ENCODE data around the gene DEFB113. TPM values are rescaled to one million over a fixed set of nuclear protein-coding genes. Genes with fewer than 3 reads are reported as not detected.

DEFB113 gene, protein sequence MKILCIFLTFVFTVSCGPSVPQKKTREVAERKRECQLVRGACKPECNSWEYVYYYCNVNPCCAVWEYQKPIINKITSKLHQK
- total RNA-seq, result not detected

DNA sequence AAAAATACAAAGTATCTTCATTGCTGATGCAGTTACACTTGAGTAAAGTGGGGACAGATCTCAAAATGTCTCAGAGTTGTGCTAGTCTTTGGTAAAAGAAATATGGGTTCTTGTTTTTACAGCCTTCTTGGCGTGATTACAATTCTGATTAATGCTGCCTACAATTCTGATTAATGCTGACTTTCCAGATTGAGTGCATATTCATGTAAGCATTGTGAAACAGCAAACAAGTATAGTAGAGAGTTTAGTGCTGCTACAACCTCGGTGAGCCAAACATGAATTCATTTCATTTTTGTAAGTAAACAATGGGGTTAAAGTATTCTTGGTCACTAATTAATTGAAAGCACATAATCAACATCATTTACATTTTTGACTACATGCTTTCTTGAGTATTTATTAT, at the start of gene DEFB113:
DEFB113 (minus strand) TSS at position 21 of the 400 bp plus-strand sequence; CDS start at position 21, 0 bp downstream.
- DNase-seq (ENCODE audit: low spot score), result no peak
- TF ChIP-seq, protein P1, sequence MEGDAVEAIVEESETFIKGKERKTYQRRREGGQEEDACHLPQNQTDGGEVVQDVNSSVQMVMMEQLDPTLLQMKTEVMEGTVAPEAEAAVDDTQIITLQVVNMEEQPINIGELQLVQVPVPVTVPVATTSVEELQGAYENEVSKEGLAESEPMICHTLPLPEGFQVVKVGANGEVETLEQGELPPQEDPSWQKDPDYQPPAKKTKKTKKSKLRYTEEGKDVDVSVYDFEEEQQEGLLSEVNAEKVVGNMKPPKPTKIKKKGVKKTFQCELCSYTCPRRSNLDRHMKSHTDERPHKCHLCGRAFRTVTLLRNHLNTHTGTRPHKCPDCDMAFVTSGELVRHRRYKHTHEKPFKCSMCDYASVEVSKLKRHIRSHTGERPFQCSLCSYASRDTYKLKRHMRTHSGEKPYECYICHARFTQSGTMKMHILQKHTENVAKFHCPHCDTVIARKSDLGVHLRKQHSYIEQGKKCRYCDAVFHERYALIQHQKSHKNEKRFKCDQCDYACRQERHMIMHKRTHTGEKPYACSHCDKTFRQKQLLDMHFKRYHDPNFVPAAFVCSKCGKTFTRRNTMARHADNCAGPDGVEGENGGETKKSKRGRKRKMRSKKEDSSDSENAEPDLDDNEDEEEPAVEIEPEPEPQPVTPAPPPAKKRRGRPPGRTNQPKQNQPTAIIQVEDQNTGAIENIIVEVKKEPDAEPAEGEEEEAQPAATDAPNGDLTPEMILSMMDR (IDR thresholded peaks at IDR 0.05), result no peak
- ATAC-seq (ENCODE audit: low FRiP score), result no peak

DNA sequence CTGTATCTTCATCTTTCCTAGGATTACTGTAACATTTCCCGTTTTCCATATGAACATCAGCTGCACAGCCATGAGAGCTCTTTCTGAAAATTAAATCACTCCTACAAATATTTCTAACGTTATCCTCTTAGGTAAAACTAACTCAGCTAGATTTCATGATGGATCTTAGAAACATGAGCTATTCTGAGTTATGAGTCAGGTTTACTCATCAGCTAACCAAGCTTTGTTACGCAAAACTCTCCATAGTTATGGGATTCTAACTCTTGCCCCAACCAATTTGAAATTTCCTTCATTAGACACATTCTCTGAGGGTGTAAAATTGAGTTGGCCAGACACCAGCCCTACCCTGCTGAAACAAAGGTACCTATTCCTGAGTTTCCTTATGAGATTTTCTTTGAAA, 38.4 kb upstream of the DEFB113 start:
- TF ChIP-seq, protein P1 (IDR thresholded peaks at IDR 0.05), result no peak
- no peak for DNase-seq (ENCODE audit: low spot score)
- no peak for ATAC-seq (ENCODE audit: low FRiP score)

DNA sequence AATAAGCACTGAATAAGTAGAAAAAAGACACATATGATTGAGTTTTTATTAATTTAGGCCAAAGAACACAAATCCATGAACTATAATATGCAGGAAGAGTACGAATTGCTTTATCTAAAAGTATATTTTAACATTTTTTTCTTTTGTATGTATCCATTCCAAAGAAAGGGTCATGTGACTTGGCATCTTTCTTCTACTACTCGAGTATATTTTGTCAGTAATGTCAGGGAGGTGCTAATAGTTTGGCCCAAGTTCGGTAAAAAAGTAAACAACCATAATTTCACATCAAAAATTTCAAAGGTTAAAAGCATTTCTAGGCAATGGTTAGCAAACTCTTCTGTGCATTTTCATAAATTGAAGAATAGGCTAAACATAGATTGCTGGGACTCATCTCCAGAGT, 33.7 kb upstream of the DEFB113 start:
- DNase-seq (ENCODE audit: low spot score) (no peak), ATAC-seq (ENCODE audit: low FRiP score) (no peak)
- TF ChIP-seq, protein P1 (IDR thresholded peaks at IDR 0.05), result no peak

DNA sequence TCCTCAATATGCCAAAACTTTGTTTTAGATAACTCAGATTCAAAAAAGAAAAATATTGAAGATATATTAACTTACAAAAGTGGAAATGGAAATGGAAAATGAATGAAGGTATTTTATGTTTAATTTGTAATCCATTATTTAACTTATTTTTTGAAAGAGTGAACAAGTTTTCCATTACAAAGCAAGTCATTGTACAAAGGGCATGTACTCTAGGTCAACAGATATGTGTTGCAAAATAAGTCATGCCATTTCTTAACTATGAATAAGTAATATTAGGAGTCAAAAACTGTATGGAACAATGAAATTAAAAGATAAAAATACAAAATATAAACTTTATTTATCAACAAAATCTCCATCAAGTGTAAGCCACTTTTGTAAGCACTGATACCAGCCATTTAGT, 25.9 kb upstream of the DEFB113 start:
- ATAC-seq (ENCODE audit: low FRiP score) (no peak), DNase-seq (ENCODE audit: low spot score) (no peak)
- TF ChIP-seq, protein P1 (IDR thresholded peaks at IDR 0.05), result no peak

DNA sequence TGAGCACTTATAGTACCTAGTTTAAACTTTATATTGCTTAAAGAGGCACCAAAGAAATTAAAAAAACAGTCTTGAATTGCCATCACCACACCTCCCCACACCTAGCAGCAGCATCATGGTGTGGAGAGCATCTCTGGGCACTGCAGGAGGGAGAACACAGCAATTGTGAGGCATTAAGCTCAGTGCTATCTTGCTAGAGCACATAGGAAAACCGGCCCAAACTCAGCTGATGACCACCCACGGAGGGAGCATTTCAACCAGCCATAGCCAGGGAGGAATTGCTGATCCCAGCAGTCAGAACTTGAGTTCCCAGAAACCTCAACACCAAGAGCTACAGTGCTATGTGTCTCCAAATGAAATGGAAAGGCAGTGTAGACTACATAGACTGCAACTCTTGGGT, 19.5 kb upstream of the DEFB113 start:
- DNase-seq (ENCODE audit: low spot score) (no peak), ATAC-seq (ENCODE audit: low FRiP score) (no peak)
- TF ChIP-seq, protein P1 (IDR thresholded peaks at IDR 0.05), result no peak

DNA sequence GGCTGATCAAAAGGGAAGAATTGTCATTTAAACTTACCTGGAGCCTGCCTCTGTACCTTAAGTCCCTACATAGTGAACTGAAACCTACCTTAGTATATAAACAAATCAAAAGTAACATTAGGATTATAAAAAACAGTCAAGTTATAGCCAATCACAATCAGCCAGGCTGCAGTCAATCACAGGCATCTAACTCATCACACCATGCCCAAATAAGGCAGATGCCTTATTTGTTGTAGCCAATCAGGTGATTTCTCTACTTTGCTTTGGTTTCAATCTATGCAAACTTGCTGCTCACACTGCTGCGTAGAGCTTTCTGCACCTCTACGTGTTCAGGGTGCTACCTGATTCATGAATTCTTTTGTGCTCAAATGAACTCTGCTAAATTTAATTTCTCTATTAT, 18.3 kb upstream of the DEFB113 start:
- ATAC-seq (ENCODE audit: low FRiP score) (no peak), DNase-seq (ENCODE audit: low spot score) (no peak)
- TF ChIP-seq, protein P1 (IDR thresholded peaks at IDR 0.05), result no peak

DNA sequence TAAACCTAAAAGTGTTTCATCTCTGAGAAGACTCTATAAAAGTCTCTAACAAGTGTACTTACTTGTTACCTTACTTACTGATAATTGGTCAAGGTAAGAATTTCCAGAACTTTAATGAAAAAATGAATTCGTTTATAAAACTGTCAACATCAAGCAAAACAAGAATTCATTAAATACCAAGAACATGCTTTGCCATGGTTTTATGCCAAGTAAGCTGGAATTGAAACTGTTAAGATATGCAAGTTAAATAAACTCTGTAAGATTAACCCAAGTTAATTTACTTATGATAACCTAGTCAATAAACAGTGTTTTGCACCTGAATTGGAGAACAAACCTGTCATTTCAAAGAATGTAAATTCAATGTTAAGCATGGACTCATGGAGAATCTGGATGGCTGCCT, 17.1 kb upstream of the DEFB113 start:
- no peak for ATAC-seq (ENCODE audit: low FRiP score)
- no peak for DNase-seq (ENCODE audit: low spot score)
- TF ChIP-seq, protein P1 (IDR thresholded peaks at IDR 0.05), result no peak
